Naive B cell (primary cell): Measurements from ENCODE around the gene KIRREL3. TPM values are rescaled to one million over a fixed set of nuclear protein-coding genes. Genes with fewer than 3 reads are reported as not detected.

ENCODE experiments used
- ATAC-seq, 2 donors: fragments of 150-1000 bp; cut with Tn5 transposase; 2 replicates each; pipeline ENCODE4 v1.10.0; 2021; ENCODE audit warnings: low read depth in 2 of 2, mild to moderate bottlenecking in 2 of 2, moderate library complexity in 2 of 2
- DNase-seq: peaks from one replicate; pipeline ENCODE4 v3.0.0; 2022
- H3K27ac Mint-ChIP-seq, 6 donors: one replicate each; pipeline ENCODE4 v1.8.0; 2020 to 2022; ENCODE audit warnings: mild to moderate bottlenecking in 6 of 6, mixed read lengths in 6 of 6, moderate library complexity in 5 of 6, inconsistent platforms in 2 of 6
- H3K27me3 Mint-ChIP-seq, 3 donors: one replicate each; pipeline ENCODE4 v1.8.0; 2021 to 2022; ENCODE audit warnings: mixed read lengths in 3 of 3, mild to moderate bottlenecking in 1 of 3
- H3K36me3 Mint-ChIP-seq, 2 donors: one replicate each; pipeline ENCODE4 v1.8.0; 2020 to 2022; ENCODE audit warnings: mixed read lengths in 2 of 2, inconsistent platforms in 1 of 2, mild to moderate bottlenecking in 1 of 2
- H3K4me1 Mint-ChIP-seq, 3 donors: one replicate each; pipeline ENCODE4 v1.8.0; 2020 to 2022; ENCODE audit warnings: mixed read lengths in 3 of 3, inconsistent platforms in 1 of 3, mild to moderate bottlenecking in 1 of 3, moderate library complexity in 1 of 3
- H3K4me3 Mint-ChIP-seq, 8 donors: one replicate each; pipeline ENCODE4 v1.8.0; 2020 to 2022; ENCODE audit warnings: mild to moderate bottlenecking in 8 of 8, mixed read lengths in 8 of 8, moderate library complexity in 8 of 8, inconsistent platforms in 2 of 8
- H3K9me3 Mint-ChIP-seq, 7 donors: one replicate each; pipeline ENCODE4 v1.8.0; 2020 to 2022; ENCODE audit warnings: mixed read lengths in 7 of 7, mild to moderate bottlenecking in 5 of 7, inconsistent platforms in 2 of 7, moderate library complexity in 1 of 7
- polyA plus RNA-seq, 6 donors: library from polyadenylated mRNA; unstranded; fragments of 300-500 nt; fragmentation: Illumina TruSeq; gene quantifications; one replicate each; pipeline ENCODE4 v1.2.3, GENCODE V29; 2021; ENCODE audit warnings: low read depth in 6 of 6

The KIRREL3 gene
- polyA plus RNA-seq, 6 donors from 2014 or later: not detected

- Mint-ChIP-seq H3K36me3 (no peaks in the 10 kb centered on the region), H3K9me3 (no peaks in the 10 kb centered on the region), H3K4me3 (no peak overlapping the region), H3K27ac (no peak overlapping the region), H3K27me3 (no peaks in the 10 kb centered on the region), H3K4me1 (no peaks in the 10 kb centered on the region)
- ATAC-seq: no peak
- DNase-seq: no peak
Observed at GRCh38 chr11:126587541-126587940, 413.0 kb downstream of the KIRREL3 start.

GRCh38 chr11:126585774-126586491 is 414.6 kb downstream of the KIRREL3 start:
- ATAC-seq (no peak), DNase-seq (no peak)
- Mint-ChIP-seq H3K36me3 (no peaks in the 10 kb centered on the region), H3K27me3 (no peaks in the 10 kb centered on the region), H3K27ac (no peak overlapping the region), H3K4me3 (no peak overlapping the region), H3K4me1 (no peaks in the 10 kb centered on the region), H3K9me3 (no peaks in the 10 kb centered on the region)

GRCh38 chr11:126585388-126585773 is 415.2 kb downstream of the KIRREL3 start:
- H3K4me1 Mint-ChIP-seq: no peaks in the 10 kb centered on the region
- H3K4me3 Mint-ChIP-seq: no peak overlapping the region
- no peak for ATAC-seq
- no peaks in the 10 kb centered on the region for H3K36me3 Mint-ChIP-seq
- no peaks in the 10 kb centered on the region for H3K27me3 Mint-ChIP-seq
- no peaks in the 10 kb centered on the region for H3K9me3 Mint-ChIP-seq
- H3K27ac Mint-ChIP-seq: no peak overlapping the region
- DNase-seq: no peak

- Mint-ChIP-seq H3K4me3 (no peak overlapping the region), H3K4me1 (no peaks in the 10 kb centered on the region), H3K9me3 (no peaks in the 10 kb centered on the region), H3K27me3 (no peaks in the 10 kb centered on the region), H3K36me3 (no peaks in the 10 kb centered on the region), H3K27ac (no peak overlapping the region)
- no peak for DNase-seq
- ATAC-seq: no peak
Observed at GRCh38 chr11:126583594-126584427, 416.8 kb downstream of the KIRREL3 start.

- ATAC-seq (no peak), DNase-seq (no peak)
- Mint-ChIP-seq H3K27me3 (no peaks in the 10 kb centered on the region), H3K36me3 (no peaks in the 10 kb centered on the region), H3K9me3 (no peaks in the 10 kb centered on the region), H3K4me3 (no peak overlapping the region), H3K27ac (no peak overlapping the region), H3K4me1 (no peaks in the 10 kb centered on the region)
Observed at GRCh38 chr11:126583101-126583500, 417.5 kb downstream of the KIRREL3 start.

GRCh38 chr11:126581871-126582648 is 418.5 kb downstream of the KIRREL3 start:
- Mint-ChIP-seq H3K27ac (no peak overlapping the region), H3K4me3 (no peak overlapping the region), H3K27me3 (no peaks in the 10 kb centered on the region), H3K36me3 (no peaks in the 10 kb centered on the region), H3K9me3 (peaks cover 0 to 2% (median 0%) of the 10 kb centered on the region in 7 donors), H3K4me1 (no peaks in the 10 kb centered on the region)
- ATAC-seq: no peak
- DNase-seq: no peak

- peaks cover 0 to 2% (median 0%) of the 10 kb centered on the region in 7 donors for H3K9me3 Mint-ChIP-seq
- H3K27me3 Mint-ChIP-seq: peaks cover 0 to 6% (median 0%) of the 10 kb centered on the region in 3 donors
- ATAC-seq (no peak), DNase-seq (no peak)
- no peaks in the 10 kb centered on the region for H3K4me1 Mint-ChIP-seq
- no peak overlapping the region for H3K4me3 Mint-ChIP-seq
- H3K27ac Mint-ChIP-seq: no peak overlapping the region
- H3K36me3 Mint-ChIP-seq: no peaks in the 10 kb centered on the region
Observed at GRCh38 chr11:126578426-126578825, 422.1 kb downstream of the KIRREL3 start.

GRCh38 chr11:126578021-126578420 is 422.5 kb downstream of the KIRREL3 start:
- H3K9me3 Mint-ChIP-seq: peaks cover 0 to 2% (median 0%) of the 10 kb centered on the region in 7 donors
- no peaks in the 10 kb centered on the region for H3K4me1 Mint-ChIP-seq
- H3K27ac Mint-ChIP-seq: no peak overlapping the region
- ATAC-seq: no peak
- DNase-seq: no peak
- no peaks in the 10 kb centered on the region for H3K36me3 Mint-ChIP-seq
- H3K27me3 Mint-ChIP-seq: peaks cover 0 to 6% (median 0%) of the 10 kb centered on the region in 3 donors
- H3K4me3 Mint-ChIP-seq: no peak overlapping the region

GRCh38 chr11:126575849-126576248 is 424.7 kb downstream of the KIRREL3 start:
- no peak for DNase-seq
- Mint-ChIP-seq H3K36me3 (no peaks in the 10 kb centered on the region), H3K4me1 (no peaks in the 10 kb centered on the region)

GRCh38 chr11:126573325-126573978 is 427.1 kb downstream of the KIRREL3 start:
- ATAC-seq: no peak
- no peak overlapping the region for H3K27ac Mint-ChIP-seq
- H3K4me3 Mint-ChIP-seq: no peak overlapping the region
- peaks cover 0 to 2% (median 0%) of the 10 kb centered on the region in 7 donors for H3K9me3 Mint-ChIP-seq
- DNase-seq: no peak
- H3K4me1 Mint-ChIP-seq: no peaks in the 10 kb centered on the region
- peaks cover 7 to 23% (median 15%) of the 10 kb centered on the region in 3 donors for H3K27me3 Mint-ChIP-seq
- H3K36me3 Mint-ChIP-seq: no peaks in the 10 kb centered on the region

More at GRCh38 chr11:126575849-126576248, 424.7 kb downstream of the KIRREL3 start:
- ATAC-seq: no peak
- peaks cover 6 to 11% (median 11%) of the 10 kb centered on the region in 3 donors for H3K27me3 Mint-ChIP-seq
- peaks cover 0 to 2% (median 0%) of the 10 kb centered on the region in 7 donors for H3K9me3 Mint-ChIP-seq
- no peak overlapping the region for H3K4me3 Mint-ChIP-seq
- H3K27ac Mint-ChIP-seq: no peak overlapping the region

GRCh38 chr11:126570489-126570888 is 430.1 kb downstream of the KIRREL3 start:
- Mint-ChIP-seq H3K27ac (no peak overlapping the region), H3K27me3 (peaks cover 11 to 26% (median 15%) of the 10 kb centered on the region in 3 donors), H3K9me3 (peaks cover 0 to 2% (median 0%) of the 10 kb centered on the region in 7 donors), H3K36me3 (no peaks in the 10 kb centered on the region), H3K4me3 (no peak overlapping the region), H3K4me1 (no peaks in the 10 kb centered on the region)
- DNase-seq (no peak), ATAC-seq (no peak)

GRCh38 chr11:126567419-126567818 is 433.2 kb downstream of the KIRREL3 start:
- no peak overlapping the region for H3K4me3 Mint-ChIP-seq
- DNase-seq (no peak), ATAC-seq (no peak)
- H3K27ac Mint-ChIP-seq: no peak overlapping the region
- H3K36me3 Mint-ChIP-seq: no peaks in the 10 kb centered on the region
- no peaks in the 10 kb centered on the region for H3K4me1 Mint-ChIP-seq
- H3K9me3 Mint-ChIP-seq: peaks cover 0 to 4% (median 0%) of the 10 kb centered on the region in 7 donors
- peaks cover 15 to 30% (median 16%) of the 10 kb centered on the region in 3 donors for H3K27me3 Mint-ChIP-seq

GRCh38 chr11:126564566-126564965 is 436.0 kb downstream of the KIRREL3 start:
- Mint-ChIP-seq H3K9me3 (peaks cover 0 to 7% (median 5%) of the 10 kb centered on the region in 7 donors), H3K27ac (no peak overlapping the region), H3K27me3 (peaks cover 8 to 26% (median 14%) of the 10 kb centered on the region in 3 donors), H3K36me3 (no peaks in the 10 kb centered on the region), H3K4me3 (no peak overlapping the region), H3K4me1 (no peaks in the 10 kb centered on the region)
- ATAC-seq: no peak
- no peak for DNase-seq
